Activated CD4-positive, alpha-beta T cell treated with anti-CD3 and anti-CD28 coated beads, Interleukin-2, amount 50 U/mL, for 48 hours (primary cell): Measurements from ENCODE around the gene ANKRD13D.

ENCODE experiments used
- DNase-seq, 2 experiments: peaks; one replicate each; pipeline ENCODE4 v3.0.0-alpha.2; 2020

ANKRD13D gene

GRCh38 chr11:67274768-67275605, 14.1 kb upstream of the ANKRD13D start:
- no peak for DNase-seq

- peak in 1 of 2 experiments; percentile 36 for DNase-seq
Observed at GRCh38 chr11:67275606-67276409, 13.3 kb upstream of the ANKRD13D start.

- peak; percentile 70 to 76 for DNase-seq
Observed at GRCh38 chr11:67276781-67277230, 12.3 kb upstream of the ANKRD13D start.

- DNase-seq, result peak; percentile 89 to 92
Observed at GRCh38 chr11:67277231-67277961, 11.7 kb upstream of the ANKRD13D start.

GRCh38 chr11:67278135-67278938, 10.8 kb upstream of the ANKRD13D start:
- no peak for DNase-seq

GRCh38 chr11:67278939-67279588, 10.0 kb upstream of the ANKRD13D start:
- DNase-seq, result no peak

- DNase-seq, result no peak
Observed at GRCh38 chr11:67279589-67280340, 9.3 kb upstream of the ANKRD13D start.

GRCh38 chr11:67280341-67280787, 8.7 kb upstream of the ANKRD13D start:
- no peak for DNase-seq

- DNase-seq, result no peak
Observed at GRCh38 chr11:67280788-67281551, 8.1 kb upstream of the ANKRD13D start.

- DNase-seq, result no peak
Observed at GRCh38 chr11:67281552-67282150, 7.5 kb upstream of the ANKRD13D start.

- DNase-seq, result no peak
Observed at GRCh38 chr11:67282155-67282875, 6.8 kb upstream of the ANKRD13D start.

GRCh38 chr11:67282876-67283371, 6.2 kb upstream of the ANKRD13D start:
- DNase-seq, result no peak

- no peak for DNase-seq
Observed at GRCh38 chr11:67283481-67283963, 5.6 kb upstream of the ANKRD13D start.

- DNase-seq, result no peak
Observed at GRCh38 chr11:67284811-67285540, 4.1 kb upstream of the ANKRD13D start.

- no peak for DNase-seq
Observed at GRCh38 chr11:67285541-67286498, 3.3 kb upstream of the ANKRD13D start.

- DNase-seq, result peak in 1 of 2 experiments; percentile 40
Observed at GRCh38 chr11:67286621-67287333, 2.3 kb upstream of the ANKRD13D start.
